ENCODE data around the gene MCC.

DNA sequence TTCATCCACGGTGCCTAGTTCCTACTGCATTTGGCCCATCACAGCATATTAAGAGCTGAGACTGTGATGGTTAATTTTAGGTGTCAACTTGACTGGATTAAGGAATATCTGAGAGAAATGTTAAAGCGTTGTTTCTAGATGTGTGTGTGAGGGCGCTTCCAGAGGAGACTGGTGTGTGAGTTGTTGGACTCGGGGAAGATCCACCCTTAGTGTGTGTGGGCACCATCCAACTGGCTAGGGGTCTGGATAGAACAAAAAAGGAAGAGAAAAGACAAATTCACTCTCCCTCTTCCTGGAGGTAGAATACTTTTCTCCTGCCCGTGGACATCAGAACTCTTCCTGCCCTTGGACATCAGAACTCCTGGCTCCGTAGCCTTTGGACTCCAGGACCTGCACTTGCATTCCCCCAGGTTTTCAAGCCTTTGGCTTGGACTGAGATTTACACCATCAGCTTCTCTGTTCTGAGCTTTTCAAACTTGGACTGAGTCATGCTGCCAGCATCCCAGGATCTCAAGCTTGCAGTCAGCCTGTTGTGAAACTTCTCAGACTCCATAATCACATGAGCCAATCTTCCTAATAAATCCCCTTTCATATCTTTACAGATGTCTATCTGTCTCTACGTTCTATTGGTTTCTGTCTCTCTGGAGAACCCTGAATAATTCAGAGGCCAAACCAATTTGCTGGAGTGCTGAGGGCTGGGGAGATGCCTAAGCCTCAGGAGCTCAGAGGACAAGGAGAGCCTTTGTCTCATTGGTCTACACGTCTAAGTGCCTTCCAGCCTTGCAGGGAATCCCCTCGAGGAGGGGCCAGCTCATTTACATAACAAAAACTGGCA lies 347.2 kb downstream of the MCC start:
- no peak for TF ChIP-seq POLR2A (IDR thresholded peaks at IDR 0.05)
- TF ChIP-seq, protein P1, sequence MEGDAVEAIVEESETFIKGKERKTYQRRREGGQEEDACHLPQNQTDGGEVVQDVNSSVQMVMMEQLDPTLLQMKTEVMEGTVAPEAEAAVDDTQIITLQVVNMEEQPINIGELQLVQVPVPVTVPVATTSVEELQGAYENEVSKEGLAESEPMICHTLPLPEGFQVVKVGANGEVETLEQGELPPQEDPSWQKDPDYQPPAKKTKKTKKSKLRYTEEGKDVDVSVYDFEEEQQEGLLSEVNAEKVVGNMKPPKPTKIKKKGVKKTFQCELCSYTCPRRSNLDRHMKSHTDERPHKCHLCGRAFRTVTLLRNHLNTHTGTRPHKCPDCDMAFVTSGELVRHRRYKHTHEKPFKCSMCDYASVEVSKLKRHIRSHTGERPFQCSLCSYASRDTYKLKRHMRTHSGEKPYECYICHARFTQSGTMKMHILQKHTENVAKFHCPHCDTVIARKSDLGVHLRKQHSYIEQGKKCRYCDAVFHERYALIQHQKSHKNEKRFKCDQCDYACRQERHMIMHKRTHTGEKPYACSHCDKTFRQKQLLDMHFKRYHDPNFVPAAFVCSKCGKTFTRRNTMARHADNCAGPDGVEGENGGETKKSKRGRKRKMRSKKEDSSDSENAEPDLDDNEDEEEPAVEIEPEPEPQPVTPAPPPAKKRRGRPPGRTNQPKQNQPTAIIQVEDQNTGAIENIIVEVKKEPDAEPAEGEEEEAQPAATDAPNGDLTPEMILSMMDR (IDR thresholded peaks at IDR 0.05) = no peak

Data from ovary (tissue), 3 donors.